OCI-LY1 (cell line): ENCODE measurements around the gene GDF7.

ENCODE experiments used
- CTCF ChIP-seq: fragments of 200-600 bp; sonication (generic), shearing (Covaris generic); IDR thresholded peaks from 2 replicates; pipeline ENCODE4 v1.5.1; 2017; ENCODE audit warnings: mild to moderate bottlenecking, antibody characterized with exemption, low read length, moderate library complexity, mixed read lengths
- EZH2 ChIP-seq: fragments of 200-600 bp; sonication (generic), shearing (Covaris generic); IDR thresholded peaks from 2 replicates; pipeline ENCODE4 v1.8.0; 2017; ENCODE audit warnings: borderline replicate concordance, mixed run types, mild to moderate bottlenecking, antibody characterized with exemption, low read length, moderate library complexity, mixed read lengths

GRCh38 chr2:20668451-20668850 lies 1.5 kb downstream of the GDF7 start:
- no peak for TF ChIP-seq CTCF
- no peak for TF ChIP-seq EZH2
